Choroid plexus epithelial cell (primary cell): ENCODE data around the gene EXD3.

Experiments
- DNase-seq: peaks from one replicate; pipeline ENCODE4 v3.0.0-alpha.2; 2010; ENCODE audit warnings: low read depth
- H3K4me3 ChIP-seq: 2 replicates; pipeline ENCODE4 v1.5.1; 2011; ENCODE audit warnings: low read depth, mild to moderate bottlenecking, control low read depth, low read length, moderate library complexity
- CTCF ChIP-seq: conservative IDR thresholded peaks from 2 replicates; pipeline ENCODE4 v1.5.1; 2011; ENCODE audit warnings: low read depth, mild to moderate bottlenecking, control low read depth, inconsistent platforms, low read length, moderate library complexity

The EXD3 gene

GRCh38 chr9:137449081-137449844 is 26.3 kb upstream of the EXD3 start:
- no peak overlapping the region for H3K4me3 ChIP-seq
- DNase-seq = no peak
- TF ChIP-seq CTCF = no peak

- no peak overlapping the region for H3K4me3 ChIP-seq
- no peak for DNase-seq
- no peak for TF ChIP-seq CTCF
Observed at GRCh38 chr9:137448602-137448962, 25.6 kb upstream of the EXD3 start.

GRCh38 chr9:137447722-137448601 is 25.0 kb upstream of the EXD3 start:
- no peak for DNase-seq
- no peak overlapping the region for H3K4me3 ChIP-seq

GRCh38 chr9:137446851-137447471 is 24.0 kb upstream of the EXD3 start:
- no peak for DNase-seq
- no peak overlapping the region for H3K4me3 ChIP-seq
- TF ChIP-seq CTCF = no peak

More at GRCh38 chr9:137447722-137448601, 25.0 kb upstream of the EXD3 start:
- TF ChIP-seq CTCF = no peak

- H3K4me3 ChIP-seq = no peak overlapping the region
- no peak for TF ChIP-seq CTCF
Observed at GRCh38 chr9:137445930-137446431, 23.0 kb upstream of the EXD3 start.

GRCh38 chr9:137445275-137445807 is 22.4 kb upstream of the EXD3 start:
- peak; percentile 84 for DNase-seq
- TF ChIP-seq CTCF = peak; percentile 87
- H3K4me3 ChIP-seq = no peak overlapping the region

More at GRCh38 chr9:137445930-137446431, 23.0 kb upstream of the EXD3 start:
- DNase-seq = no peak
